ENCODE measurements around the gene TLK2.
"Not testable (repeated sequence)": the region's sequence is repeated elsewhere in the genome, so short reads cannot be mapped to it uniquely, and the experiment has no call there.

TLK2 gene

DNA sequence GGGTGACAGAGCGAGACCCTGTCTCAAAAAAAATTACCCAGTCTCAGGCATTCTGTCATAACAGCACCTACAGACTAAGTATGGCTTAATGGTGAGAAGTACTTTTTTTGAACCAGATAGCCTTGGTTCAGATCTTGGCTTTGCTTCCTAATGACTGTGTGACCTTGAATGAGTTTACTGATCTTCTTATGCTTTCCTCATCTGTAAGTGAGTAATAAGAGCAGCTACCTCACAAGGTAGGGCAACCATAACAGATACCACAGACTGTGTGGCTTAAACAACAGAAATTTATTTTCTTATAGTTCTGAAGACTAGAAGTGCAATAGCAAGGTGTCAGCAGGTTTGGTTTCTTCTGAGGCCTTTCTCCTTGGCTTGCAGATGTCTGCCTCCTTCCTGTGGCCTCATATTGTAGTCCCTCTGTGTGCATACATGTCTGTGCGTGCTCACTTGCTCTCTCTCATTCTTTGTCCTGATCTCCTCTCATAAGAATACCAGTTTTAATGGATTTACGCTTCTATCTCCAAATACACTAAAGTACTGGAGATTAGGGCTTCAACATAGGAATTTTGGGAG, 31.7 kb downstream of the TLK2 start:
- not testable (repeated sequence) for H3K4me3 Mint-ChIP-seq
- peak overlapping the region; percentile 79 for H3K27ac Mint-ChIP-seq
- H3K4me1 Mint-ChIP-seq (ENCODE audit: low read depth): peaks cover 60% of the 10 kb centered on the region

DNA sequence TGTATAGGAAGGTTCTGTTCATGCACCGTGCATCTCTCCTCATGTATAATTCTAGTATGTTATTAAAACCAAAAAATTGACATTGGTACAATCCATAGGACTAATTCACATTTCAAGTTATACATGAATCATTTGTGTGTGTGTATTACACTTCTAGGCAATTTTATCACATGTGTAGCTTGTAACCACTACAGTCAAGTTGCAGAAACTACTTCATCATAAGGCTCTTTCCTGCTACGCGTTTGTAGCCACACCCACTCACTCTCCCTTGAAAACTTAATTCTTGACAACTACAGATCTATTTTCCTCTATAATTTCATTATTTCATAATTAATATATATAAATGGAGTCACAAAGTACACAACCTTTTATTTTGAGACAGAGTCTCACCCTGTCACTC, 32.4 kb downstream of the TLK2 start:
- H3K4me1 Mint-ChIP-seq (ENCODE audit: low read depth): peaks cover 54% of the 10 kb centered on the region
- not testable (repeated sequence) for H3K27ac Mint-ChIP-seq; H3K36me3 Mint-ChIP-seq; H3K9me3 Mint-ChIP-seq (ENCODE audit: low read depth); H3K4me3 Mint-ChIP-seq; H3K27me3 Mint-ChIP-seq

More for the DNA sequence above, 31.7 kb downstream of the TLK2 start:
- H3K9me3 Mint-ChIP-seq (ENCODE audit: low read depth); H3K36me3 Mint-ChIP-seq; H3K27me3 Mint-ChIP-seq: not testable (repeated sequence)

DNA sequence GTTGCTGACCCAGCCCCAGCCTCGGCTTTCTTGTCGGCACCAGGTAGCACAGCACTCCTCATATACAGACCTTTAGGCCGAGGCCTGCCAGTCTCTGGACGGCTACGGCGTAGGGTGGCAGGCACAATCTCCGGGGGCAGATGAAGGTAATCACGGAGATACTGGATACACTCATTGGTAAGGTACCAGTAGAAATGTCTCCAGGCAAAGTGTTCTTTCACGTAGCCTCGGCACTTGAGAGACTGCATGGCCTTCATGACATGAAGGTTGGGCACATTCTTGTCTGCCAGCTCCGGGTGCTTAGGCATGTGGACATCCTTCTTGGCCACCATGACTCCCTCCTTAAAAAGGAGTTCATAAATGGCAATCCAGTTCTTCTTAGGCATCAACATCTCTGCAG, 37.8 kb downstream of the TLK2 start:
- not testable (repeated sequence) for H3K27me3 Mint-ChIP-seq; H3K27ac Mint-ChIP-seq; H3K4me3 Mint-ChIP-seq; H3K36me3 Mint-ChIP-seq; H3K9me3 Mint-ChIP-seq (ENCODE audit: low read depth)
- H3K4me1 Mint-ChIP-seq (ENCODE audit: low read depth): peaks cover 20% of the 10 kb centered on the region

DNA sequence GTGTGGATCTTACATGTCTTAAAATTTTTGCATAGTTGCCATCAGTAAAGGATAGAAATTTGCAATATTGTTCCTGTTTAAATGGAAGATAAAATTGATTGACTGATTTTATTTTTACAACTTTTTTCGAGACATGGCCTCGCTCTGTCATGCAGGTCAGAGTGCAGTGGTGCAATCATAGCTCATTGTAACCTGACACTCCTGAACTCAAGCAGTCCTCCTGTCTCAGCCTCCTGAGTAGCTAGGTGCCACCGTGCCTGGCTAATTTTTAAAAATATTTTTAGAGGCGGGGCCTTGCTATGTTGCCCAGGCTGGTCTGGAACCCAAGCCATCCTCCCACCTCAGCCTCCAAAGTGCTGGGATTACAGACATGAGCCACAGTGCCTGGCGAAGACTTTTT, 42.7 kb downstream of the TLK2 start:
- H3K4me1 Mint-ChIP-seq (ENCODE audit: low read depth); H3K36me3 Mint-ChIP-seq; H3K4me3 Mint-ChIP-seq; H3K27me3 Mint-ChIP-seq; H3K9me3 Mint-ChIP-seq (ENCODE audit: low read depth); H3K27ac Mint-ChIP-seq: not testable (repeated sequence)

DNA sequence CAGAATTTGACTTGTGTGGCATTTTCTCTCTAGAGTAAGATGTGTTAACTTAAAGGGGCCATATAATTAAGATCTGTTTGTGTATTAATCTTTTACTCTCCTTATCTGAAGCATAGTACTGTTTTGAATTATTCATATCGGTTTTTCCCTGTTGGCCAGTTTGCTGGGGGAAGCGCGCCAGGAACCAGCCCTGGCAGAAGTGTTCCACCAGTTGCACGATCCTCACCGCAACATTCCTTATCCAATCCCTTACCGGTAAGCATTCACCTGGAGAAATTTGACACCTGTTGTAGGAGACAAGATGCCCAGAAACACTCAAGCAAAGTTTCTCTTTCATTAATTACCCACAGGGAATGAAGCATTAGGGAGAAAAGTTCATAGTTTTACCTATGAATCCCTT, 45.5 kb downstream of the TLK2 start:
- H3K36me3 Mint-ChIP-seq; H3K27me3 Mint-ChIP-seq; H3K9me3 Mint-ChIP-seq (ENCODE audit: low read depth); H3K4me1 Mint-ChIP-seq (ENCODE audit: low read depth); H3K27ac Mint-ChIP-seq; H3K4me3 Mint-ChIP-seq: not testable (repeated sequence)

DNA sequence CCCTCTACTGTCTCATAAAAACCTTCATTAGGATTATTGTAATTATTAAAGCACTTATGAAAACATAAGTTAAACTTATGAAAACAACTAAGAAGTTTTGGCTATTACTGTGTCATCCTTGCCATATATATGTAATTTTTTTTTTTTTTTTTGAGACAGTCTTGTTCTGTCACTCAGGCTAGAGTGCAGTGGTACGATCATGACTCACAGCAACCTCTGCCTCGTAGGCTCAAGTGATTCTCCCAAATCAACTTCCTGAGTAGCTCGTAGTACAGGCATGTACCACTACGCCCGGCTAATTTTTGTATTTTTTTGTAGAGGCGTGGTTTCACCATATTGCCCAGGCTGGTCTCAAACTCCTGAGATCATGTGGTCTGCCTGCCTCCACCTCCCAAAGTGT, 46.7 kb downstream of the TLK2 start:
- H3K27ac Mint-ChIP-seq; H3K27me3 Mint-ChIP-seq; H3K9me3 Mint-ChIP-seq (ENCODE audit: low read depth); H3K4me3 Mint-ChIP-seq; H3K4me1 Mint-ChIP-seq (ENCODE audit: low read depth); H3K36me3 Mint-ChIP-seq: not testable (repeated sequence)

DNA sequence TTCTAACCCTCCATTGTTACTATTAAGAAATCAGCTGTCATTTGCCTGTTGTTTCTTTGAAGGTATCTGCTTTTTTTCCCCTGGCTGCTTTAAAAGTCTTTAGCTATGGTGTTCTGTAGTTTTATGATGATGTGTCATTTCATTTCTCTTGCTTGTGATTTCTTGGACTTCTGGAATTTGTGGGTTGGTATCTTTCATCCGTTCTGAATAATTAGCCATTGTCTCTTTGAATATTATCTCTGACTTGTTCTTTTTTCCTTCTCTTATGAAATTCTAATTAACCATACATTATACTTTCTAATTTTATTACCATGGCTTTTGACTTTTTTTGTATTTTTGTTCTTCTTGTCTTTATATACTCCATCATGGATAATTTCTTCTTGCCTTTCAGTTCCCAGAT, 52.3 kb downstream of the TLK2 start:
- not testable (repeated sequence) for H3K9me3 Mint-ChIP-seq (ENCODE audit: low read depth); H3K27ac Mint-ChIP-seq; H3K27me3 Mint-ChIP-seq; H3K36me3 Mint-ChIP-seq; H3K4me3 Mint-ChIP-seq
- H3K4me1 Mint-ChIP-seq (ENCODE audit: low read depth): peaks cover 11% of the 10 kb centered on the region

DNA sequence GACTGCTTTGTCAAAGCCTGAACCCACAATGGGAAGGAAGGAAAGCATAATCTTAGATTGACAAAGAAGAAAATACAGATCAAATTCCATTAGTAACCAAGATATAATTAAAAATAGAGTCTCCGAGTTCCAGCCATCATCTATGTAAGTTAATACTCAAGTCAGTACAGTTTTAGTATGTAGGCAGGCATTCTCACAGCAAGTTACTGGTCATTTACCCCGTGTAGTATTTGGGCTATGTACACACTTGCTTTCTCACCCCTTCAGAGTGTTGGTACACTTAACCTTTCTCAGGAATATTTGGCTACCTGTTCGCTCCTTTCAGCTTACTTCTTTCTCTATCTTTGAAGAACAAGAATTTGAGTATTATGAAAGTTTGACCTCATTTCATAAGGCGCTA, 57.9 kb downstream of the TLK2 start:
- H3K4me3 Mint-ChIP-seq; H3K27me3 Mint-ChIP-seq; H3K27ac Mint-ChIP-seq; H3K9me3 Mint-ChIP-seq (ENCODE audit: low read depth); H3K36me3 Mint-ChIP-seq: not testable (repeated sequence)
- peaks cover 11% of the 10 kb centered on the region for H3K4me1 Mint-ChIP-seq (ENCODE audit: low read depth)

DNA sequence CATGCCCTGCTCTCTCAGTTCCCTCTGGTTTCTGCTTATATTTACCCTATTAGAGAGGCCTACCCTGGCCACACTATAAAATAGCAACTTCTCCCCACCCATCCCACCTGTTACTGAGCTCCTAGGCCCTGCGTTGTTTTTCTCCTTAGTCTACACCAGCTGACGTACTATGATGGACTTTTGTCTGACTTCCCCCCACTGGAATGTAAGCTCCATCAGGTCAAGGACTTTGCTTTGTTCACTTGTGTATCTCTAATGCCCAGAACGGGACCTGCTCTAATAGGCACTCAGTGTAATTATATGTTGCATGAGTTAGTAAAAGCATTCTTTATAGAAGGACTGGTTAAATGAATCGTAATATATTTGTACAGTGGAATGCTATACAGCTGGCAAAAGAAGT, 62.4 kb downstream of the TLK2 start:
- H3K9me3 Mint-ChIP-seq (ENCODE audit: low read depth); H3K4me3 Mint-ChIP-seq; H3K27me3 Mint-ChIP-seq; H3K27ac Mint-ChIP-seq: not testable (repeated sequence)
- H3K4me1 Mint-ChIP-seq (ENCODE audit: low read depth): peaks cover 13% of the 10 kb centered on the region
- H3K36me3 Mint-ChIP-seq: peaks cover 19% of the 10 kb centered on the region

DNA sequence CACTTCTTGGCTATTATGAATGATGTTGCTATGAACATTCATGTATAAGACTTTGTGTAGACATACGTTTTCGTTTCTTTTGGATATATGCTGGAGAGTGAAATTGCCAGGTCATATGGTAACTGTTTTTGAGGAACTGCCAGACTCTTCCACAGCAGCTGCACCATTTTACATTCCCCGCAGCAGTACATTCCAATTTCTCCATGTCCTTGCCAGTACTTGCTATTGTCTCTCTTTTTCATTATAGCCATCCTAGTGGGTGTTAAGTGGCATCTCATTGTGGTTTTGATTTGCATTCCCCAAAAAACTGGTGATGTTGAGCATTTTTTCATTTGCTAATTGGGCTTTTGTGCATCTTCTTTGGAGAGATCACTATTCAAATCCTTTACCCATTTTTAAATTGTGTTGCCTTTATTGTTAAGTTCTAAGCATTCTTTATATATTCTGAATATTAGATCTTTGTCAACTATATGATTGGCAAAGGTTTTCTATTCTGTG, 64.7 kb downstream of the TLK2 start:
- Mint-ChIP-seq H3K4me1 (ENCODE audit: low read depth) (peaks cover 16% of the 10 kb centered on the region), H3K36me3 (peaks cover 19% of the 10 kb centered on the region)
- not testable (repeated sequence) for H3K9me3 Mint-ChIP-seq (ENCODE audit: low read depth); H3K4me3 Mint-ChIP-seq; H3K27ac Mint-ChIP-seq; H3K27me3 Mint-ChIP-seq

DNA sequence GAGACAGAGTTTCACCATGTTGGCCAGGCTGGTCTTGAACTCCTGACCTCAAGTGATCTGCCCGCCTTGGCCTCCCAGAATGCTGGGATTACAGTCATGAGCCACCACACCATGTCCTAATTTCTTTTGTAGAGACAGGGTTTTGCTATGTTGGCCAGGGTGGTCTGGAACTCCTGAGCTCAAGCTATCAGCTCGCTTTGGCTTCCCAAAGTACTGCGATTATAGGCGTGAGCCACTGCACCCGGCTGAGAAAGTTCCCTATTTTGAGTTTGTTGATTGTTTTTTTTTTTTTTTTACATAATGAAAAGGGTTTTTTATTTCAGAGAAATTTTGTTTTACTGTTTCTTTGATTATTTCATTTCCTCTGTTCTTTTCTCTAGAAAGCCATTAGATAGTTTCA, 67.4 kb downstream of the TLK2 start:
- not testable (repeated sequence) for H3K27ac Mint-ChIP-seq; H3K4me3 Mint-ChIP-seq; H3K4me1 Mint-ChIP-seq (ENCODE audit: low read depth); H3K27me3 Mint-ChIP-seq; H3K9me3 Mint-ChIP-seq (ENCODE audit: low read depth)
- peaks cover 15% of the 10 kb centered on the region for H3K36me3 Mint-ChIP-seq

DNA sequence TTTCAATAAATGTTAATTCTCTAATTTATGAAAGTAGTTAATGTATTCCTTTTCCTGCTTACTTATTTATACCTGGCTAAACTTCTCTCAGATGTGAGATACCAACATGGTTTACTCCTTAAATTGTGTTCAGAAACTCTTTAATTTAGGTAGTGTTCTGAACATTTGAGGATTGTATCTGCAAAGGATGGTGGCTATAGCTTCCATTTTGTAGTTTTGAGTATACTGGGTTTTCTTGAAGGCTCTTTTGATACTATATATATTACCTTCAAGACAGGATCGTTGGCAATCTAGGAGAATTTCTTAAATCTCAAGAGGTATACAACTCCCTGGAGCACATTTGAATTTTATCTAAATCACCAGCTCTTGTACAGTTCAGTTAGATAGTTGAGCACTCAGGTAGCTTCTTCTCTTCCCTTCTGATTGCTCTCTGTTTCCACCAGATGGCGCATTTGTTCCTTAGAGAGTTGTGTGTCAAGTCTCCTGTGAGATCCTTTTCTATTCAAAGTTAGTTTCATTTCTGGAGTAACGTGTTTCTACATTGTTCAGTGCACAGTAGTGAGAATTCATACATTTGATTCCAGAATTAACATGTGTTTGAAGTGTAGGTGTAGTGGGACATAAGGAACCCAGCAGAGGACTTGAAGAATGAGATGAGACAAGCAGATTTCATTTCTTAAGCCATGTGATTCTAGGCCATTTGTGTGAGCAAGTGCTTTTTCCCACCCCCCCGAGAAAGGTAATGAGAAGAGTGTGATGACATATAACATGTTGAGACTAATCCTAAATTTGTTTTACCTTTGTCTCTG, 74.4 kb downstream of the TLK2 start:
- Mint-ChIP-seq H3K27ac (peak overlapping the region; percentile 52), H3K4me3 (peak overlapping the region; percentile 60)
- not testable (repeated sequence) for H3K4me1 Mint-ChIP-seq (ENCODE audit: low read depth); H3K36me3 Mint-ChIP-seq; H3K9me3 Mint-ChIP-seq (ENCODE audit: low read depth); H3K27me3 Mint-ChIP-seq

DNA sequence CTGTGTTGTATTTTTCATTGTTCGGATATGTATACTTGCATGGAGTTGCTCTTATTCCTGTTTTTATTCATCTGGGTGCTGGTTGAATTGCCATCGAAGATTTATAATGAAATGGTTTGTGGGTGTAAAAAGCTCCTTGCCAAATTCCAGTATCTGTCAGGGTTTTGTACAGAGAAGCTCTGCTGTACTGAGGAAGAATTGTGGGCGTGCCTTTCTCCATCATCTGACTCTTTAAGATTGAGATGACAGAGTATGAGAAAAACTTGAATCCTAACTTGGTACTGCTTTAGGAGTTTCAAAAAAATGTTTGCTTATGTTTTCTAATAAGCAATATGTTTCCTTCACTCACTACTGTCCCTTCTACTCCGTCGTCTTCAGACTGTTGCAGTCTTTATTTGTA, 78.9 kb downstream of the TLK2 start:
- H3K9me3 Mint-ChIP-seq (ENCODE audit: low read depth); H3K4me1 Mint-ChIP-seq (ENCODE audit: low read depth); H3K27ac Mint-ChIP-seq; H3K27me3 Mint-ChIP-seq; H3K36me3 Mint-ChIP-seq; H3K4me3 Mint-ChIP-seq: not testable (repeated sequence)

DNA sequence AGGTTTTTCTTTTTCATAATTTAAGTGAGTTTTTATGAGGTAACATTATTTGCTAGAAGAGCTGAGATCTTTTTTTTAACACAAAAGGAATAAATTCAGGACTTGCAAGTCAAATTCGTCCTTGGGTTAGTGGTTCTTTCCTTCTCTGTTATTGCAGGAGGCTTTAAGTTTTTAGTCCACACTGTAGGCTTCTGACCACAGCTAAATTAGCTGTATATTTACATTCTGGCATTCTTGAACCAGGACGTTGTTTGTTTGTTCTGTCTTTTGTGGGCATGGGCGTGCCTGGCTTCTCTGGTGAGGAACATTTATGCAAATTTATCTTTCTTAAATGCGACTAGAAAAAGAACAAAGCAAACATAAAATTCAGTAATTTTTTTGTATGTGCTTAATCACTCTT, 80.3 kb downstream of the TLK2 start:
- not testable (repeated sequence) for H3K27me3 Mint-ChIP-seq; H3K4me1 Mint-ChIP-seq (ENCODE audit: low read depth); H3K27ac Mint-ChIP-seq; H3K36me3 Mint-ChIP-seq; H3K9me3 Mint-ChIP-seq (ENCODE audit: low read depth); H3K4me3 Mint-ChIP-seq

DNA sequence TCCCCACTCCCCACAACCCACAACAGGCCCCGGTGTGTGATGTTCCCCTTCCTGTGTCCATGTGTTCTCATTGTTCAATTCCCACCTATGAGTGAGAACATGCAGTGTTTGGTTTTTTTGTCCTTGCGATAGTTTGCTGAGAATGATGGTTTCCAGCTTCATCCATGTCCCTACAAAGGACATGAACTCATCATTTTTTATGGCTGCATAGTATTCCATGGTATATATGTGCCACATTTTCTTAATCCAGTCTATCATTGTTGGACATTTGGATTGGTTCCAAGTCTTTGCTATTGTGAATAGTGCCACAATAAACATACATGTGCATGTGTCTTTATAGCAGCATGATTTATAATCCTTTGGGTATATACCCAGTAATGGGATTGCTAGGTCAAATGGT, 82.3 kb downstream of the TLK2 start:
- H3K4me1 Mint-ChIP-seq (ENCODE audit: low read depth); H3K27me3 Mint-ChIP-seq: not testable (repeated sequence)
- peaks cover 13% of the 10 kb centered on the region for H3K36me3 Mint-ChIP-seq

DNA sequence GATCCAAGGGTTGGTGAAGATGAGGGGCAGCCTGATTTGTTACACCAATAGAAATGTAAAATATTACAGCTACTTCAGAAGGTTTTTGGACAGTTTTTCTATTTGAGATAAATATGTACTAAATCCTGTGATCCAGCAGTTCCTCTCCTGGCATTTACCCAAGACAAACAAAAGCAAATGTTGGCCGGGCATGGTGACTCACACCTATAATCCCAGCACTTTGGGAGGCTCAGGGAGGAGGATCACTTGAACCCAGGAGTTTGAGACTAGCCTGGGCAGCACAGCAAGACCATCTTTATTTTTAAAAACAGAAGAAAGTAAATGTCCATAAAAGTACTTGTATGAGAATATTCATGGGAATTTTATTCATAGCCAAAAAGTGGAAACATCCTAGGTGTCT, 84.0 kb downstream of the TLK2 start:
- Mint-ChIP-seq H3K9me3 (ENCODE audit: low read depth) (no peaks in the 10 kb centered on the region), H3K27me3 (no peaks in the 10 kb centered on the region), H3K4me3 (no peak overlapping the region), H3K4me1 (ENCODE audit: low read depth) (peaks cover 5% of the 10 kb centered on the region), H3K27ac (no peak overlapping the region), H3K36me3 (peaks cover 21% of the 10 kb centered on the region)

More for the DNA sequence above, 82.3 kb downstream of the TLK2 start:
- H3K27ac Mint-ChIP-seq; H3K4me3 Mint-ChIP-seq; H3K9me3 Mint-ChIP-seq (ENCODE audit: low read depth): not testable (repeated sequence)
